Embryonic facial prominence (tissue), 1 donor: ENCODE measurements around the gene CHRDL2.

Source experiments
- DNase-seq: peaks from one replicate; pipeline ENCODE4 v3.0.0-alpha.2; 2016; ENCODE audit errors: extremely low spot score

CHRDL2 gene

DNA sequence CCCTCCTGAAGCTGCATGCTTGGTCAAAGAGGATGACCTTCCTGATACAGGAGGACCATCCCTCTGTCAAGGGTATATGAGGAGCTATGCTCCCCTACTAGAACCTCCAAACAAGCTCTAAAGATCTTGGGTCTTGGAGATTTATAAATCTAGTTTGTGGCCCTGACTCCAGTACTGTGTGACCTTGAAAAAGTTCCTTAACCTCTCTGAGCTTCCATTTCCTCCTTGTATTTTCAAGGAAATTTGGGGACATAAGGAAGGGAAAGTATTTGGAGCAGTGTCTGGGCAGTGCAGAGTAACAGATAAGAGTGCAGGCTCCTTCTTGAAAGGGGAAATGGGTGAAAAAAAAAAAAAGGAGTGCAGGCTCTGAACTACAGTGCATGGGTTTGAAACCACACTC lies 45.9 kb downstream of the CHRDL2 start:
- no peak for DNase-seq

DNA sequence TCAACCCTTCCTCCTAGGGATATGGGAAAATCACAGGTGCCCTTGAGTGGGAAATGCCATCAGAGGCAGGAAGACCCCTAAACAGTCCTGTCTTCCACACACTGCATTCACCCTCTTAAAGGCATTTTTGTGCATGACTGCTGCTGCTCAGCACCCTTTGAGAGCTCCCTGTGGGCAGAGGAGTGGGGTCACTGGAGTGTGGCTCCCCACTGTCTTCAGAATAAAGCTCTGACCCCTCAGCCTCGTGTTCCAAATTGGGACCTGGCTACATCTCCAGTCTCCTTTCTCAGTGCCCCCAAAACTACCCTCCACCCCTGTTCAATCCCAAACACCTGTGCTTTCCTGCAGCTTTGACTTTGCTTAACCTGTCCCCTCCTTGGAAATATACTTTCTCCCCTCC lies 46.6 kb downstream of the CHRDL2 start:
- DNase-seq, result no peak

DNA sequence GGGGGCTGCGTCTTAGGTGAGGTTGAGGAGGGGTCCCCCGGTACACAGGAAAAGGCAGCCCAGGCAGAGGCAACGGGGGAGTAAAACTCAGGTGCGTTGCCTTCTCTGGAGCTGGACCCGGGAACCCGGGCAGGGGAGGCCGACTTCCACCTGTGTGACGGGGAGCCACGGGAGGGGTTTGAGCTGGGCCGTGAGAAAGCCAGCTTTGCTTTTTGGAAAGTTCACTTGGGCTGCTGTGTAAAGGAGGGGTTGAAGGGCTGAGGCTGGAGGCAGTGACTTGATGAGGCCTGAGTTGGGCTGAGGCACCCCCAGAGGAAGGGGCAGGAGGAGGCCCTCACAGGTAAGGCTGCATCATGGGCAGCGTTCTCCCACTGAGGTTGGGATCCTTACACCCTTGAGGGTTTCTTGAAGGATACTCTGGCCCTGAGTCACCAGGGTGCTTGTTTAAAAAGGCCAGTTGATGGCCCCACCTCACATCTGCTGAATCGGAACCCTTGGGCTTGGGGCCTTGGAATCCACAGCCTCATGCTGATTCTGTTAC lies 47.2 kb downstream of the CHRDL2 start:
- DNase-seq, result no peak

DNA sequence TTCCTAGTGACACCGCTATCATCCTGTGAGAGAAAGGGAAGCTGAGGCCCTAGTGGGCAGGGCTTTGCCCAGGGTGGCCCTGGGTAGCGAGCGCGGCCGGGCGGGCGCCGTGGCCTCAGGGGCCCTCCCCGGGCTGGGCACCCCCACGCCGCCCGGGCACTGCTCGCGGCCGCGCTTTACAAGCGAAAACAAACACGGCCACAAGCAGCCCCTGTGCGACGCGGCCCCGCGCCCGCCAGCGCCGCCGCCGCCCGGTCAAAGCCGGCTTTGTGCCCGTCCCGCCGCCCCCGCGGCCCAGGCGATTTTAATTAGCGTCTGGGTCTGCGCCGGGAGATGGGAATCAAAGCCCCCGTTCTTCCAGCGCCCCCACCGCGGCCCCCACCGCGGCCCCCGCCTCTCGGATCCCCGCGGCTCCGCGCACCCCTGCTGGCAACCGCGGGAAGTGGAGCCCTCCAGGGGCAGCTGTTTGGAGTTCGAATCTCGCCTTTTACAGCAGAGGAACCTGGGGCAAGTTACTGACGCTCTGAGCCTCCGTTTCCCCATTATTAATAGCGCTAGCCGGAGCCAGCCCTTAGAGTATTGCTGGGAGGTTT lies 47.9 kb downstream of the CHRDL2 start:
- no peak for DNase-seq

DNA sequence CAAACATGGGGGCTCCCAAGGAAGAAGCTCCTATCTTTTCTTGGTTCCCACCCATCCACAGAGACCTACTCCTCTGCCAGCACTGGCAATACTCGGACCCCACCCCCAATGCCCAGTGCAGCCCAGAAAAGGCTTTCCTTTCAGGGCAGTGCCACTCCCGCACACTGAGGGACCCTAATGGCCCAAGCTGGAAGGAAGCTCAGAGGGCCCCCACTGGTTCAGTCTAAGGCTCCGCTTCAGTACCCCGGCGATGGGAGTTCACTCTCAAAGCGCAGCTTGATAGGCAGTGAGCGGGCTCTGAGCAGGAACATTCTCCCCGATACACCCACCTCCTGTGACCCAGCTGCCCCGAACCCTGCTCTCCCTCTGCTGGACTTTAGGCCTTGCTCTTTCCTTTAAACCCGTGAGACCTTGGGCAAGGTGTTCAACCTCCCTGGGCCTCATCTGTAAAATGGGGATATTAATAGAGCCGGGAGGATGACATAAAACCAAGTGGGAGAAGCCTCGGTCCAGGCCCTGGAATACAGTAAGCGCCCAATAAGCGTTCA lies 48.4 kb downstream of the CHRDL2 start:
- DNase-seq, result no peak

DNA sequence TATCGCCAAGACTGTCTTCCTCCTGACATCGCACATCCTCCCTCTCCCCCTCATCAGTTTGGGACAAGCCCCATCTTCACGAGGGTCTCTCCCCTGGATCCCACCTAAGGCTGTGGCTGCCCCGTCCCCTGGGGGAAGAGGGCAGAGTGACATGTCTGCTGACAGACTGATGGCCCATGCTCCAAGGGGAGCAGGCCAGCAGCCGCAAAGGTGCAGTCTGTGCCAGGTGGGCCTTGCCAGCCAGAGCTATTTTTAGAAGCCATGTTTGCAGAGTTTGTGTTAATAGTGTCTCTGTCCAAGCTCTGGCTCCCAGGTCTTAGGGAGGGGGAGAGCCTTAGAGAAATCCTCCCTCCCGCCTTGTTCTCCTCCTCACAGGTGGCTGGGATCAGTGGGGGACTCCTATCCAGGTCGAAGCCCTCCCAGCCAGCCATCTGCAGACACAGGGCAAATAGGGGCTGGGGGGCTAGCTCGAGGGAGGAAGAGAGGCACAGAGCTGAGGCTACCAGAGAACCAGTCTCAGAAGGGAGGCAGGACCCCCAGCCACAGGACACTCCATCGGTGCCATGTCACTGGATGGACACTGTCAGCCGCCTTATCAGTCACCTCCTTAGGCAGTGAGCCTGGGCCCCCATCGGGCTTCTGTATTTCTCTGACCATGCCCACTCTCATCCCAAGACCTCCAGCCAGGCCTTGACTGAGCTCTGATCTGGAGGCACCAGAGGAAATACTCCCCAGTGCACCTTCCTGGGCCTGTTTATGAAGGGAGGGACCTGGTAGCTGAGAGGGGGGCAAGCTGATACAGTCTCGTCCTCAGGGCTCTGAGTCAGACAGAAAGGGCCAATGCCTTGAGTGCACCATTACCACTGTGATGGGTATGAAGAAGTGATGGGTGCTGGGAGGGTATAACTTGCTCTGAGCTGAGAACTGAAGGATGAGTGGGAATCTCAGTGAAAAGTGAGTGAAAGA lies 49.3 kb downstream of the CHRDL2 start:
- no peak for DNase-seq

DNA sequence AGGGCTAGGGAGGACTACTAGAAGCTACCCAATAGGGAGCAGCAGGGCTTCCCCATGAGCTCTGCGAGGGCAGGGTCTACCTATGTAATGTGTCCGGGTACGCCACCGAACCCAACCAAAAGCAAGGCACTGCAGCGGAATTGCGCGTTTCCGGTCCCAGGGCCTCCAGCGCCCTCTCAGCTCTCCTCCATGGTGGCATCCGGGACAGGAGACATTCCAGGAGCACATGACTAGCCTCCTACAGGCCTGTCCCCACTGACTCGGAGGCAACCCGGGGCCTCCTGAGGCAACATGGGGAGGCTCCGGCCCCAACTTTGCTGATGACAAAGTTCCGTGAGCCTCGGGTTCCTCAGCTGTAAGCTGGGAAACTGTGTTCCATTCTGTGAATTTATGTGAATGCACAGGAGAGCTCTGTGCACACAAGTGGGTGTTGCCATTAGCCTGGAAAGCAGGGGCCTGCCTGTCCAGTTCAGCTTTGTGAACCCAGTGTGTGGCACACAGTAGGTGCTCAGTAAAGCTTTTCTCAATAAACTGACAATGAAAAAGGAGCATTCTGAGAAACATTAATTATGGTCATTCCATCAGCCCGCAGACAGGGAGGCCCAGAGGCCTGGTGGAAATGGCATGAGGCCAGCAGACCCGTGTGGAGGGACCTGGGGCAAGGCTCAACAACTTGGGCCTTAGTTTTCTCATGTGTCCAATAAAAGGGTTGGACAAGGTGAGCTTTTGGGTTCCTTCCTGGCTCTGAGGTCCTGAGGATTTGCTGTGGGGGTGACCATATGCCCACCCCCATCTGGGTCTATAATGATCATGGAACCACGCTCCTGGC lies 50.3 kb downstream of the CHRDL2 start:
- DNase-seq, result no peak

DNA sequence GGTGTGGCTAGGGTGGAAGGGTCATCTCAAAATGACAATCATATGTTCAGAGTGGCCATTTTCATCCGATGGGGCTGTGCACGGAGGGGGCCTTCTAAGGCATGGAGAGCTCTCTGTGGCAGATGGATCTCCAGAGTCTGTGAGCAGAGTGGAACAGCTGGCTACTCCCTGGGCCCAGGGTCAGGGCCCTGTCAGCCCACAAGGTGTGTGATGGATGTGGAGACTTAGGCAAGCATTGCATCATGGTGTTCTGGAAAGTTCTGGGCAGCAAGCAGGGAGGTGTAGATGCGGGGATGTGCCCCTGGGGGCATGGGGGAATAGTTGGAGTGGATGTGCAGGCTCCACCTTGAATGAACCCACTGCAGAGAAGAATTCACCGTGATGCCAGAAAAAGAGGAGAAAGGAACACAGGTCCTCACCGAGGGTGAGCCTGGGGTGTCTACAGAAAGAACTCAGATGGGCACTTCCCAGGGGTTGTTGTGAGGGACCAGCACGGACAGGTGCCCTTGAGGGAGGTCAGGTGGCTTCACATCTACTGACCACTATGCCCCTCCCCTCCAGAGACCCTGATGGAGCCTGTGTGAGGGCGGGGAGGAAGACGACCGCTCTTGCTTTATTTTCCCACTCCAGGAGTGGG lies 51.1 kb downstream of the CHRDL2 start:
- no peak for DNase-seq

DNA sequence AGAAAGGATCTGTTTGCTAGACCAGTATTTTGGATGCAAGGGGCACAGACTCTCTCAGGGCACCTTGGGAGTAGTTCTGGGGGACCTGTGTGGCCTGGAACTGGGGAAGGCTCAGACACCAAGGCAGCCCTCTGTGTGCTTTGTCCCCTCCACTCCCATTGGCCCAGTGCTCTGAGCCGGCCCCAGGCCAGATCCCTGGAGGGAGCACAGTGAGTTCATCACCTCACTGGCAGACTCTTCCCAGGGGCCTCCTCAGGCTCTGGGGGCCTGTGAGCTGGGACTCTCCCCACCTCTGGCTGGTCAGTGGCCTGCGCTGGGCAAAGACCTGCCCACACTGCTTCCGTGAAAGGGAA lies 51.7 kb downstream of the CHRDL2 start:
- DNase-seq, result no peak

DNA sequence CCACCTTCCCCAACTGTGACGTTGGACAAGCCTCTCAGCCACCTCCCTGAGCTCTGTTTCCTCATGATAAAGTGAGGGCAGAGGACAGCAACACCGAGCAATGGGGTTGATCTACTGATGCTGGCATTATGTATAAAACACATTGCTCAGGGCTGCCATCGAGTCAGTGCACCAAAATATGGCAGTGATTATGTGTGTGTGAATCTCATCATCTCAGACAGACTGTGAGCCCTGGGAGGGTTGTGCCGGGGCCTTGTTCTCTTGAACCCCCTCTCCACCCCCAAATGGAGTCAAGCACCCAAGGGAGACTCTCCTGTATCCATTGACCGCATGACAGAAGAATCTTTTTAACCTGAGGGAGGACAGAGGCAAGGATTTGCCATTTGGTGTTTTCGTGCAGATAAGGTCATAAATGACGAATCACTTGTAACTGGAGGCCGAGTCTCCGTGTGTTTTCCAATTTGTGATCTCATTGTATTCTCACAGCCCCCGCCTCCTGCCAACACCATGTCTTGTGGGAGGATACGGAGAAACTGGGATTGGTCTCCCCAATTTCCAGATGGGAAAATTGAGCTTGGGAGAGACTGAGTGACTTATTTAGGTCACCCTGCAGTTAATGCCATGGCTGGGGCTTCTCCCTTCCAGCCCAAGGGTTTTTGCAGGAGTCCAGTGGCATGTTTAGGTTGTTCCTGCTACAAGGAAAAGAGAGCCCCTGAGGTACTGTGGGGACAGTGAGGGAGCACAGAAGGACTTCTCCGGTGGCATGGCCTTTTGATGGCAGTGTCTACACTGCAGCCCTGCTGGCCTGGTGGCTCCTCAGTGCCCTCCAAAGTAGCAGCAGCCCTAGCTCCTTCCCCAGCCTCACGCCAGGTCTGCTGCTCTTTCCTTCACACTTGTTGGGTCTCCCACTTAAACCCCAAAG lies 52.4 kb downstream of the CHRDL2 start:
- DNase-seq, result no peak

DNA sequence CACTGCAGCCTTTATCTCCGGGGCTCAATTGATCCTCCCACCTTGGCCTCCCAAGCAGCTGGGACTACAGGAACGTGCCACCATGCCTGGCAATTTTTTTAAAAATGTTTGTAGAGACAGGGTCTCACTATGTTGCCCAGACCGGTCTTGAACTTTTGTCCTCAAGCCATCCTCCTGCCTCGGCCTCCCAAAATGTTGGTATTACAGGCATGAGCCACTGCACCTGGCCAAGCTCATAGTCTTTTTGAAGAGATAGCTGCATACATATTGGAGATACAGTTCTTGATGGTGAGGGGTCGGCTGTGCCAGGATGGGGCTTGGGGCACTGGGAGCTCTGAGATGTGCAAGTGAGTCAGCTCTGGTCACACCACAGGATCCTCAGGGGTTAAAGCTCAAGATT lies 53.2 kb downstream of the CHRDL2 start:
- DNase-seq, result no peak

DNA sequence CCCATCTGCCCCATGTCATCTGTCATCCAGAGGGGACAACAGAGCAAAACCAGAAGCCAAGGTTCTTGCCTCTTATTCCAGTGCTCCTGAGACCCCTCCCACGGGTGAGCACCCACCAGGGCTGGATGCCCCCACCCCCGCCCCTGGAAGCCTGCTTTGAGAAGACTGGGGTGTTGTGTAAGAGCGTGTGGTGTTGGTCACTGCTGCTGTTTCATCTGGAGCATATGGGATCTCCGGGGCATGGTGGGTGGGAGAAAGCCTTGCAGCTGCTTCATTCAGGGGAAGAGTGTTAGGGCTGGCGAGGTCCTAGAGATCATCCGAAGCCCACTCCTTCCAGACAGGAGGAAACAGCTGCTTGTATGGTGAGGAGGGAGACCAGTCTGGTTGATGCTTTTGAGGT lies 54.1 kb downstream of the CHRDL2 start:
- no peak for DNase-seq

DNA sequence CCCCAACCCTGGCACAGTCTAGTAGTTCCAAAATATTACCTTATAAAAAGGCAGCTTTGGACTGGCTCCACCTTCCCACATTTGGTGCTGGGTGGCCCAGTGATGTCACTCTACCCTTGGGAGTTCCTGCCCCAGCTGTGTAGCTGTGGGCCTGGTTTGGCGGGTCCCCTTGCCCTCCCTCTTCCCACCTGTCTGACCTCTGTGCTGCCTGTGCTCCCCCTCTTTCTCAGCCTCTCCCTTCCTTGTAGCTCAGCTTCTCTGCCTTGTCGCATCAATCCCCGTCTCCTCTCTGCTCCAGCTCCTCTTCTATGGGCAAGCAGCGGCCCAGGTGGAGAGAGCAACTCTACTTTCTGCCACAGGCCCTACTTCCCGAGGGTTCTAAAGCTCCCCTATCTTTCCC lies 54.6 kb downstream of the CHRDL2 start:
- no peak for DNase-seq

DNA sequence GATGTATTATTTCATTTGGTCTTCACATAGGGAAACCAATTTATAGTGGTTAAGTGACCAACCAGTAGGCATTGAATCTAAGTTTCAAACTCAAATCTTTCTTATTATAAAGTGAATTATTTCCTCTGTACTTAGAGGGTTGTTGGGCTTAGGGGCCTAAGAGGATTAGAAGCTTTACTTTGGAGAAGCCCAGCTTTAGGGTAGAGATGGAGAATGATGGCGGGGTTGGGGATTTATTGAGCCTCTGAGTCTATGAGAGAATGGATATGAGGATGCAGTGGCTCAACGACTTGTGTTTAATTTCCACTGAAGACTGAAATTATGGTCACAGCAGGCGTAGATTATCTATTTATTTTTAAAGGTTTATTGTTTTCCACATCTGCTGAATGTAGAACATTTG lies 55.5 kb downstream of the CHRDL2 start:
- DNase-seq, result no peak

DNA sequence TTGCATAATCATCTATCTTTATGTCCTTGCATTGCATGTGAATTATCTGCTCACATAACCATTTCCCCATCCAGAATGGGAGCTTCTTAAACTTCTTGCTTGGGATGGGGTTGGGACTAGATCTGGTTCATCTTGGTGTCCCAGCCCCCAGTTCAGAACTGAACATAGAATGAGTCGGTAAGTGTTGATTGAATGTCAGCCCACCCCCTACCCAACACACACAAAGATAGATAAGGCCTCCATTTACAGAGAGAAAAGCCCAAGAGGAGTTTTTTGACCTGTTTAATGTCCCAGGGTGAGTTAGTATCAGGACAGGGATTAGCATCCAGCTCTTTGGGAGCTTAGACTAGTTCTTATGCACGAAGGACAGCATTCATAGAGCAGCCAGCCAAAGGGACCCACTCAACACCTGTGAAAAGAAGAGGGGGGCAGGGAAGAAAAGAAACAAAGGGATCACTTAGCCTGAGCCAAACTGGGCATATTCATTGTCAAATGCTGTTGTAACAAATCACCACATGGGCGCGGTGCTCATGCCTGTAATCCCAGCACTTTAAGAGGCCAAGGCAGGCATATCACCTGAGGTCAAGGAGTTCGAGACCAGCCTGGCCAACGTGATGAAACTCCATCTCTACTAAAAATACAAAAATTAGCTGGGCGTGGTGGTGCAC lies 57.4 kb downstream of the CHRDL2 start:
- DNase-seq, result no peak

DNA sequence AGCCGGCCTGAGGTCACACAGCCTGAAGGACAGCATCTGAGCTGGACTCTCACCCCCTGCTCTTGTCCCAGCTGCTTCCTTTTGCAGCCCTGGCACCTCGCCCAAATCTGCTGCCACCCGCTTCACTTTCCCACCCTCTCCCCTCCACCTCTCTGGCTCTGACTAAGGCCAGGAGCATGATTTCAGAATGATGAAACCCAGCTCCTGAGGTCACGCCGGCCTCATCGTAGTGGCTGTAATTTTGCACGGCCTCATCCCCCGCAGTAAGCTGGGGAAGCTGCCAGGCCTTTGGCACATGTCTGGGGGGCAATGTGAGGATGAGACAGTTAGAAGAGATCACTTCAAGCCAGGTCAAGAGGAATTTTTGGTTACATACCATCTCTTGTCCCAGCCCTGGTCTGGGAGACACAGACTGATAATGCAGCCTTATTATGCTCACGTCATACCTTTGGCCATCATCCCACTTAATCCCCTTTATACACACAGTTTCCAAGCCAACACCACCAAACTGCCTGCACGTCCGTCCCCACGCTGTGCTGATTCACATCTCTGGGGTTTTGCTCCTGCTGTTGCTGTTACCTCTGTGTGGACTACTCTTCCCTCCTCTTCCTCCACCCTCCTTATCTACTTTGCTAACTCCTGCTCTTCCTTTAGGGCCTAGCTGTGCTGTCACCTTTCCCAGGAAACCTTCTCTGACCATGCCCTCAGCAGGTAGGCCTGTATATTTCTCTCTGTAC lies 58.1 kb downstream of the CHRDL2 start:
- DNase-seq, result no peak

DNA sequence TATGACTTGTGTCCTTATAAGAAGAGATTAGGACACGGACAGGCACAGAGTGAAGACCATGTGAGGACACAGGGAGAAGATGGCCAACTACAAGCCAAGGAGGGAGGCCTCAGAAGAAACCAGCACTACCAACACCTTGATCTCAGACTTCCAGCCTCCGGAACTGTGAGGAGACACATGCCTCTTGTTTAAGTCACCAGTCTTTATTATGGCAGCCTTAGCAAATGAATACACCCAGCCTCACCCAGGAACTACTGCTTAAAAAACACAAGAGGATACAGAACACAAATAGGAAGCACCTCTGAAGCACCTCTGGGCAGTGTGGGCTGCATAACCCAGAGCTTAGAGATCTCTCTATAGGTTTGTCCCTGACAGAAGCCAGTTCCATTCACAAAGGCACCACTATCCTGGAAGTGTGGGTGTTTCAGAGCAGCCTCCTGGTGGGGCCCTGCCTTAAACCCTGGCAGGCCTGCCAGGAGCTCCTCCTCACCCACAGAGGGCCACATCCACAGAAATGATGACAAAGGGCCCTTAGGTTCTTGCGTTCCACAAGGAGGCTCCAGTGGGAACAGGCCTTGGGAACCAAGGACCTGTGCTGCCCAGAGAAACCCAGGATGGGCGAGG lies 58.8 kb downstream of the CHRDL2 start:
- DNase-seq, result no peak

DNA sequence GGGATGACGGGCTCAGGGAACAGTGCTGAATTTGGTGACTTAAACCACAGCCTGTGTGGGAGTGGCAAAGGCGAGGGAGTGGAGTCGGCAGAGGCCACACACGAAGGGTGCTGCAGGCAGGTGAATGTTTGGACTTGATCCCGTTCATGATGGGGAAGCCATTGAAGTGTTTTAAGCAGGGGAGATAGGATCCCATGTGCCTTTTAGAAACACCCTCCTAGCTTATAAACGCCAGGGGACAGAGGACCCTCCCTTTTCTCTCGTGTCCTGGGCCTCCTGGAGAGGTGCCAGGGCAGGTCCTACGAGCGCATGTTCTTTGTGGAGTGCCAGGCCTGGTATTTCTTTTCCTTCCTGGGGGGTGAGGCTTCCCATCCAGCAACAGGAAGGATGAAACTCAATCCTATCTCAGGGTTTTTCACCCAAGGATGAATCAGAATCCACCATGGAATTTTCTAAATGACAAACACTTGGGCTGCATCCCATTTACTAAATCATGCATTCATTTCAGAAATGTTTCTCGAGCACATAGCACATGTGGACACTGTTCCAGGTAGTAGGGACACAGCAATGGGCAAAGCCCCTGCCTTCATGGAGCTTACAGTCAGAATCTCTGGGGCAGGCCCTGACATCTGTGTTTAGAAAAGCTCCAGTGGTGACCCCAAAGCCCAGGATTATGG lies 59.6 kb downstream of the CHRDL2 start:
- no peak for DNase-seq
